ENCODE results near the gene SPATA21. TPM values are rescaled to one million over a fixed set of nuclear protein-coding genes. Genes with fewer than 3 reads are reported as not detected.

SPATA21 gene
- total RNA-seq, 1 experiment from 2014 or later: not detected

DNA sequence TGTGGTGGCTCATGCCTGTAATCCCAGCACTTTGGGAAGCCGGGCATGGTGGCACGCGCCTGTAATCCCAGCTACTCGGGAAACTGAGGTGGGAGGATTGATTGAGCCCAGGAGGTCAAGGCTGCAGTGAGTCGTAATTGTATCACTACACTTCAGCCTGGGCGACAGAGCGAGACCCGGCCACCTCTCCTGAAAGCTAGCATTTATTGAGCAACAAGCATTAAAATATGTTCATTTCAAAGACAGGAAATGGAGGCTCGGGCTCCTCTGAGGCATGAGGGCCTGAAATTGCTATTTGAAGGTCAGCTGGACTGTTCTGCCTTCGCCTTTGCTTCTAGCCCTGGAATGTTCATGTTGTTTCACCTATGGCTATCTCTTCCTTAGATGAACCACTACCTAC is 34.5 kb downstream of the SPATA21 start:
- peaks cover 0 to 14% (median 0%) of the 10 kb centered on the region in 3 experiments; a peak in 2 of 7 replicates for H3K36me3 Mint-ChIP-seq (ENCODE audit: insufficient read depth in 1 of 3, low read depth in 3 of 3)
- no peak overlapping the region for H2BK120ac ChIP-seq (ENCODE audit: low read depth, low read length, poor library complexity, severe bottlenecking)
- no peak overlapping the region for H2BK20ac ChIP-seq (ENCODE audit: low read depth, low read length, poor library complexity, severe bottlenecking)
- no peak overlapping the region for H4K8ac ChIP-seq (replicated peaks; ENCODE audit: insufficient read length, low read depth, low read length)
- no peaks in the 10 kb centered on the region for H4K20me1 ChIP-seq (ENCODE audit: control insufficient read depth, insufficient read depth, insufficient read length)
- no peak overlapping the region for H3K18ac ChIP-seq (ENCODE audit: insufficient read length, low read depth, low read length)
- no peak overlapping the region for H2BK5ac ChIP-seq (ENCODE audit: insufficient read length, low read length)
- no peak overlapping the region for H2AK5ac ChIP-seq (ENCODE audit: insufficient read length, low read length)
- H3K23ac ChIP-seq (ENCODE audit: insufficient read length, low read depth, low read length): no peak overlapping the region
- H4K91ac ChIP-seq (ENCODE audit: insufficient read length, low read depth, low read length): no peak overlapping the region
- no peak overlapping the region for H3K4me3 Mint-ChIP-seq
- DNase-seq: no peak
- no peaks in the 10 kb centered on the region for H3K79me1 ChIP-seq (ENCODE audit: insufficient read depth, low read depth, low read length, poor library complexity, severe bottlenecking)
- TF ChIP-seq, protein P1, sequence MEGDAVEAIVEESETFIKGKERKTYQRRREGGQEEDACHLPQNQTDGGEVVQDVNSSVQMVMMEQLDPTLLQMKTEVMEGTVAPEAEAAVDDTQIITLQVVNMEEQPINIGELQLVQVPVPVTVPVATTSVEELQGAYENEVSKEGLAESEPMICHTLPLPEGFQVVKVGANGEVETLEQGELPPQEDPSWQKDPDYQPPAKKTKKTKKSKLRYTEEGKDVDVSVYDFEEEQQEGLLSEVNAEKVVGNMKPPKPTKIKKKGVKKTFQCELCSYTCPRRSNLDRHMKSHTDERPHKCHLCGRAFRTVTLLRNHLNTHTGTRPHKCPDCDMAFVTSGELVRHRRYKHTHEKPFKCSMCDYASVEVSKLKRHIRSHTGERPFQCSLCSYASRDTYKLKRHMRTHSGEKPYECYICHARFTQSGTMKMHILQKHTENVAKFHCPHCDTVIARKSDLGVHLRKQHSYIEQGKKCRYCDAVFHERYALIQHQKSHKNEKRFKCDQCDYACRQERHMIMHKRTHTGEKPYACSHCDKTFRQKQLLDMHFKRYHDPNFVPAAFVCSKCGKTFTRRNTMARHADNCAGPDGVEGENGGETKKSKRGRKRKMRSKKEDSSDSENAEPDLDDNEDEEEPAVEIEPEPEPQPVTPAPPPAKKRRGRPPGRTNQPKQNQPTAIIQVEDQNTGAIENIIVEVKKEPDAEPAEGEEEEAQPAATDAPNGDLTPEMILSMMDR (conservative IDR thresholded peaks at IDR 0.05): no peak
- no peak overlapping the region for H4K5ac ChIP-seq (ENCODE audit: insufficient read length, low read depth, low read length)
- H3K27ac ChIP-seq (ENCODE audit: insufficient read length, low read depth, low read length): no peak overlapping the region
- no peaks in the 10 kb centered on the region for H3K27me3 ChIP-seq (ENCODE audit: insufficient read depth, low read length)
- H3K23me2 ChIP-seq (ENCODE audit: insufficient read length, low read depth, low read length, poor library complexity, severe bottlenecking): no peaks in the 10 kb centered on the region
- no peak overlapping the region for H2AFZ ChIP-seq (ENCODE audit: low read length)
- H3T11ph ChIP-seq (ENCODE audit: low read length): no peak overlapping the region
- no peak overlapping the region for H3K9ac ChIP-seq (ENCODE audit: extremely low read depth, insufficient read length, low read length)
- H3K14ac ChIP-seq (ENCODE audit: insufficient read depth, low read length): no peak overlapping the region
- WGBS (ENCODE audit: extremely low coverage, insufficient read length, low lambda C conversion rate): no CpG with 5 or more reads among the region's 10 CpGs
- H3K4me1 ChIP-seq (ENCODE audit: insufficient read depth, low read length): no peaks in the 10 kb centered on the region
- no peak overlapping the region for H2BK15ac ChIP-seq (ENCODE audit: low read depth, low read length)
- no peak overlapping the region for H3K4me2 ChIP-seq (ENCODE audit: insufficient read depth, insufficient read length, low read length)
- H2BK12ac ChIP-seq (ENCODE audit: insufficient read length, low read depth, low read length): no peak overlapping the region
- H3K79me2 ChIP-seq (ENCODE audit: insufficient read depth, low read length): no peaks in the 10 kb centered on the region
- peaks cover 2% of the 10 kb centered on the region; the same call in 1 of the 2 replicates for H3K27me3 Mint-ChIP-seq (ENCODE audit: low read depth)
- no peak overlapping the region for H3K56ac ChIP-seq (ENCODE audit: insufficient read length, low read depth, low read length)
- H3K4me1 Mint-ChIP-seq: peaks cover 2 to 4% of the 10 kb centered on the region in 2 experiments; a peak in 3 of 4 replicates
- H3K9me3 Mint-ChIP-seq: no peaks in the 10 kb centered on the region
- no peaks in the 10 kb centered on the region for H3K9me3 ChIP-seq (ENCODE audit: control insufficient read depth, low read depth, low read length)
- no peak overlapping the region for H3K27ac Mint-ChIP-seq
- H3K4ac ChIP-seq (ENCODE audit: low read depth, low read length): no peak overlapping the region
